Thymus (tissue), 11 donors: ENCODE results near the gene HPX. TPM values are rescaled to one million over a fixed set of nuclear protein-coding genes. Genes with fewer than 3 reads are reported as not detected.

Source experiments
- DNase-seq, 9 donors: peaks; one replicate each; pipeline ENCODE4 v3.0.0-alpha.2; 2013; ENCODE audit warnings: low spot score in 9 of 9, low read depth in 6 of 9, missing footprints in 1 of 9
- H3K27ac ChIP-seq, 2 donors: one replicate each; pipeline ENCODE4 v1.5.1; 2013; ENCODE audit warnings: control low read depth in 1 of 2, low read depth in 1 of 2, low read length in 1 of 2, mild to moderate bottlenecking in 1 of 2, moderate library complexity in 1 of 2
- H3K27me3 ChIP-seq, 2 donors: one replicate each; pipeline ENCODE4 v1.5.1; 2013; ENCODE audit warnings: low read length in 1 of 2; ENCODE audit not compliant: control insufficient read depth in 2 of 2, insufficient read depth in 1 of 2
- H3K36me3 ChIP-seq, 2 donors: one replicate each; pipeline ENCODE4 v1.5.1; 2013; ENCODE audit warnings: low read length in 1 of 2, mild to moderate bottlenecking in 1 of 2, moderate library complexity in 1 of 2; ENCODE audit not compliant: control insufficient read depth in 2 of 2, insufficient read depth in 2 of 2
- H3K4me1 ChIP-seq, 2 donors: one replicate each; pipeline ENCODE4 v1.5.1; 2013; ENCODE audit warnings: low read length in 2 of 2; ENCODE audit not compliant: control insufficient read depth in 2 of 2, insufficient read depth in 2 of 2
- H3K4me3 ChIP-seq, 2 donors: one replicate each; pipeline ENCODE4 v1.5.1; 2013; ENCODE audit warnings: low read length in 2 of 2, control low read depth in 1 of 2, mild to moderate bottlenecking in 1 of 2
- H3K9me3 ChIP-seq, 2 donors: one replicate each; pipeline ENCODE4 v1.5.1; 2013; ENCODE audit warnings: low read length in 1 of 2, mild to moderate bottlenecking in 1 of 2; ENCODE audit not compliant: control insufficient read depth in 2 of 2, insufficient read depth in 1 of 2
- WGBS: extraction: QIAGEN DNeasy Blood & Tissue Kit; methylation state at CpG from one replicate; pipeline ENCODE4 v1.1.7; 2013; 5-methylcytosine and 5-hydroxymethylcytosine counted together
- polyA plus RNA-seq: library from polyadenylated mRNA; stranded (reverse); fragments of 200-250 nt; gene quantifications from one replicate; pipeline ENCODE4 v1.2.3, GENCODE V29; 2013
- total RNA-seq: library from RNA; stranded (reverse); fragments of 120-200 nt; gene quantifications from one replicate; pipeline ENCODE4 v1.2.4, GENCODE V29; 2013
- donor health status: healthy.

Gene HPX
- total and polyA plus RNA-seq, 2 donors: 0.38 to 1.9 TPM

DNA sequence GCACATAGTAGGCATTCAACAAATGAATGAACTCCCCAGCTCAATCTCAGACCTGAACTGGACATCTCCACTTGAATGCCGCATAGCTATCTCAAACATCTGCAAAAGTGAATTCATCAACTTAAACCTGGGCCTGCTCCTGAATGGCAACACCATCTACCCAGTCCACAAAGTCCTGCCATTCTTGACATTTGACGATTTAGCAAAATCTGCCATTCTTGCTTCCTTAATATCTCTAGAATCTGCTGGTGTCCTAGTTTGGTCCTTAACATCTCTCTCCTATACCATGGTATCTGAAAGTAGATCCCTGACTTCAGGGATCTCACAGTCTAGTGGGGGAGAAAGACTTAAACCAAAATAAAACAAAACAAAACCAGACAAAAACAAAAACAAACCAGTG lies 12.4 kb upstream of the HPX start:
- DNase-seq: no peak
- WGBS: 98% methylated on average over 2 of the region's 2 CpGs
- Histone ChIP-seq H3K4me1 (no peaks in the 10 kb centered on the region), H3K4me3 (no peak overlapping the region), H3K27ac (no peak overlapping the region), H3K36me3 (peaks cover 4 to 20% of the 10 kb centered on the region in 2 donors), H3K27me3 (no peaks in the 10 kb centered on the region), H3K9me3 (no peaks in the 10 kb centered on the region)

- 95% methylated on average over 3 of the region's 3 CpGs for WGBS
- H3K27ac ChIP-seq: no peak overlapping the region
Measured at GRCh38 chr11:6452219-6452618, 11.4 kb upstream of the HPX start.

GRCh38 chr11:6448574-6448973 lies 7.8 kb upstream of the HPX start:
- Histone ChIP-seq H3K4me3 (no peak overlapping the region), H3K27ac (no peak overlapping the region), H3K4me1 (peaks cover 0 to under 1% of the 10 kb centered on the region in 2 donors), H3K27me3 (no peaks in the 10 kb centered on the region), H3K36me3 (peaks cover 0 to 4% of the 10 kb centered on the region in 2 donors), H3K9me3 (no peaks in the 10 kb centered on the region)
- 100% methylated on average over 3 of the region's 3 CpGs for WGBS
- no peak for DNase-seq

More at GRCh38 chr11:6452219-6452618, 11.4 kb upstream of the HPX start:
- Histone ChIP-seq H3K27me3 (no peaks in the 10 kb centered on the region), H3K9me3 (no peaks in the 10 kb centered on the region), H3K4me3 (no peak overlapping the region), H3K4me1 (no peaks in the 10 kb centered on the region), H3K36me3 (peaks cover 4 to 18% of the 10 kb centered on the region in 2 donors)
- no peak for DNase-seq

- peaks cover 8 to 22% of the 10 kb centered on the region in 2 donors for H3K4me1 ChIP-seq
- H3K4me3 ChIP-seq: no peak overlapping the region
- H3K27me3 ChIP-seq: no peaks in the 10 kb centered on the region
- H3K27ac ChIP-seq: no peak overlapping the region
- DNase-seq: peak; percentile 33 to 76 (median 52)
- H3K9me3 ChIP-seq: no peaks in the 10 kb centered on the region
- WGBS: 28% methylated on average over 5 of the region's 5 CpGs
- no peaks in the 10 kb centered on the region for H3K36me3 ChIP-seq
Measured at GRCh38 chr11:6443269-6444003, 2.6 kb upstream of the HPX start.

DNA sequence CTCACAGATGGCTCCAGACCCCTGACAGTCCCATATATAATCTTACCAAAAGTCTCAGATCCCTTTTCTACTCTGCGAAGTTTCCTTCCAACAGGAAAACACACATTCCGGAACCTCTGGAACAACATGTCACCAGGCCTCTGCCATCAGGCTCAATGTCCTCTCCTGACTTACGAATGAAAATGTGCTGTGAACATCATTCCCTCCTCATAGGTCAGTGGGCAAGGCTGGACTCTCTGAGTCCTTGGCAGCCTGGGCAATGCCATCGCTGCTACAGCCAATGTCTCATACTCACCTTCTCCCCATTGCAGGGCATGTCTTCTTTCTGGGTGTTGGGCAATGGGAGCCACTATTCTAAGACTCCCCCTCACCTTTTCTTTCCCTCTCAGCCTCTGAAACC lies 1.7 kb upstream of the HPX start:
- peaks cover 13 to 31% of the 10 kb centered on the region in 2 donors for H3K4me1 ChIP-seq
- no peak overlapping the region for H3K27ac ChIP-seq
- 97% methylated on average over 4 of the region's 4 CpGs for WGBS
- H3K27me3 ChIP-seq: no peaks in the 10 kb centered on the region
- DNase-seq: no peak
- no peak overlapping the region for H3K4me3 ChIP-seq
- H3K9me3 ChIP-seq: no peaks in the 10 kb centered on the region
- no peaks in the 10 kb centered on the region for H3K36me3 ChIP-seq

DNA sequence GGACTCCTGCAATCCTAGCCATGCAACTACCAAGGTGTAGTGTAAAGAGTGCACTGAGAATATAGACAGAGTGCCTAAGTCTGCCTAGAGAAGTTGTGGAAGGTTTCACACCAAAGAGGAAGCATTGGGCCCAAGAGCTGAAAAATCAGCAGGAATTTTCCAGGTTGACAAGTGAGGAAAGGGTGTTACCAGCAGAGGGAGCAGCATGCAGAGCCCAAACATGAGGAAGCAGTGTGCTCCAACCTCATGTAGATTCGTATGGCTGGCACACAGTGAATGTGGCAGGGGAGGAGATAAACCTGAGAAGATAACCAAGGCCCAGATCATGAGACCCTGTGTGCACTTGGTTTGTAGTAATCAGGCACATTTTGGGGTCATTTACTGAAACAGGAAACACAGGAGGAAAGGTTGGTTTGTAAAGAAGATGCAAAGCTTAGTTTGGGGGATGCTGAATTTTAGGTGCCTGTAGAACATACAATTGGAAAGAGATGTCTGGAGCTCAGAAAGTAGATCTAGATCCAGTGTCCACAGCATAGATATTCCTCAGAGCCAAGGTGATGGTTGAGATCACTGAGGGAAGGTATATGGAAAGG lies 1.7 kb downstream of the HPX start:
- WGBS: 29% methylated on average over 1 of the region's 1 CpG
- DNase-seq: peak in 7 of 9 donors; percentile 42 to 79 (median 53)

GRCh38 chr11:6437993-6438392 lies 2.8 kb downstream of the HPX start:
- DNase-seq: peak in 1 of 9 donors; percentile 47
- H3K4me1 ChIP-seq: peaks cover 16 to 24% of the 10 kb centered on the region in 2 donors
- H3K36me3 ChIP-seq: no peaks in the 10 kb centered on the region
- H3K4me3 ChIP-seq: no peak overlapping the region
- H3K9me3 ChIP-seq: no peaks in the 10 kb centered on the region
- H3K27ac ChIP-seq: no peak overlapping the region
- no peaks in the 10 kb centered on the region for H3K27me3 ChIP-seq
- 44% methylated on average over 3 of the region's 3 CpGs for WGBS

More for the DNA sequence above, 1.7 kb downstream of the HPX start:
- H3K36me3 ChIP-seq: no peaks in the 10 kb centered on the region
- no peaks in the 10 kb centered on the region for H3K27me3 ChIP-seq
- H3K4me1 ChIP-seq: peaks cover 16 to 31% of the 10 kb centered on the region in 2 donors
- no peak overlapping the region for H3K27ac ChIP-seq
- no peaks in the 10 kb centered on the region for H3K9me3 ChIP-seq
- H3K4me3 ChIP-seq: no peak overlapping the region

- Histone ChIP-seq H3K4me1 (peaks cover 16 to 23% of the 10 kb centered on the region in 2 donors), H3K4me3 (no peak overlapping the region), H3K36me3 (no peaks in the 10 kb centered on the region), H3K27ac (no peak overlapping the region), H3K27me3 (no peaks in the 10 kb centered on the region), H3K9me3 (no peaks in the 10 kb centered on the region)
- WGBS: 98% methylated on average over 12 of the region's 12 CpGs
- DNase-seq: no peak
Measured at GRCh38 chr11:6437423-6437822, 3.4 kb downstream of the HPX start.

GRCh38 chr11:6433998-6434660 lies 6.7 kb downstream of the HPX start:
- Histone ChIP-seq H3K36me3 (no peaks in the 10 kb centered on the region), H3K4me1 (peaks cover 11 to 14% of the 10 kb centered on the region in 2 donors), H3K4me3 (no peak overlapping the region), H3K9me3 (no peaks in the 10 kb centered on the region), H3K27me3 (no peaks in the 10 kb centered on the region), H3K27ac (no peak overlapping the region)
- no peak for DNase-seq
- WGBS: 92% methylated on average over 5 of the region's 5 CpGs
